Measurements from ENCODE around the gene SFI1. TPM values are rescaled to one million over a fixed set of nuclear protein-coding genes. Genes with fewer than 3 reads are reported as not detected.

The SFI1 gene
- total RNA-seq, 2 experiments from 2014 or later: 281 to 291 TPM

GRCh38 chr22:31647523-31648320 is 151.4 kb downstream of the SFI1 start:
- Histone ChIP-seq H3K36me3 (ENCODE audit: insufficient read depth, low read length) (peaks cover 45% of the 10 kb centered on the region), H3K27ac (ENCODE audit: low read depth in 1 of 2, low read length in 2 of 2) (no peak overlapping the region), H3K9me3 (ENCODE audit: control insufficient read depth in 1 of 2, insufficient read depth in 1 of 2, low read length in 2 of 2) (no peaks in the 10 kb centered on the region), H3K4me1 (ENCODE audit: insufficient read depth, low read length) (peaks cover 4% of the 10 kb centered on the region), H3K27me3 (ENCODE audit: control insufficient read depth in 1 of 2, insufficient read depth in 2 of 2, low read length in 2 of 2) (no peaks in the 10 kb centered on the region), H3K4me3 (ENCODE audit: low read length) (no peak overlapping the region)
- Mint-ChIP-seq H3K4me3 (no peak overlapping the region), H3K9me3 (no peaks in the 10 kb centered on the region), H3K36me3 (ENCODE audit: low read depth) (peaks cover 60% of the 10 kb centered on the region), H3K27ac (no peak overlapping the region), H3K27me3 (no peaks in the 10 kb centered on the region), H3K4me1 (ENCODE audit: low read depth) (no peaks in the 10 kb centered on the region)
- ATAC-seq (ENCODE audit: poor library complexity) (no peak), DNase-seq (no peak)
- ChIA-PET POLR2A (no interaction called here), CTCF (no interaction called here)
- TF ChIP-seq CTCF (IDR thresholded peaks at IDR 0.05): no peak
- intact Hi-C loops (cut with DNase I, micrococcal nuclease): no loop called here

GRCh38 chr22:31650391-31650790 is 154.1 kb downstream of the SFI1 start:
- Histone ChIP-seq H3K27me3 (ENCODE audit: control insufficient read depth in 1 of 2, insufficient read depth in 2 of 2, low read length in 2 of 2) (no peaks in the 10 kb centered on the region), H3K4me3 (ENCODE audit: low read length) (no peak overlapping the region), H3K4me1 (ENCODE audit: insufficient read depth, low read length) (peaks cover 11% of the 10 kb centered on the region), H3K27ac (ENCODE audit: low read depth in 1 of 2, low read length in 2 of 2) (no peak overlapping the region), H3K36me3 (ENCODE audit: insufficient read depth, low read length) (peaks cover 44% of the 10 kb centered on the region), H3K9me3 (ENCODE audit: control insufficient read depth in 1 of 2, insufficient read depth in 1 of 2, low read length in 2 of 2) (no peaks in the 10 kb centered on the region)
- ChIA-PET CTCF (no interaction called here), POLR2A (no interaction called here)
- H3K36me3 Mint-ChIP-seq (ENCODE audit: low read depth): peaks cover 55% of the 10 kb centered on the region
- peaks cover 15% of the 10 kb centered on the region for H3K4me1 Mint-ChIP-seq (ENCODE audit: low read depth)
- no peaks in the 10 kb centered on the region for H3K27me3 Mint-ChIP-seq
- DNase-seq (no peak), ATAC-seq (ENCODE audit: poor library complexity) (no peak)
- no peak overlapping the region for H3K4me3 Mint-ChIP-seq
- intact Hi-C loops (cut with DNase I, micrococcal nuclease): no loop called here
- TF ChIP-seq CTCF (IDR thresholded peaks at IDR 0.05): no peak
- H3K27ac Mint-ChIP-seq: no peak overlapping the region
- no peaks in the 10 kb centered on the region for H3K9me3 Mint-ChIP-seq

GRCh38 chr22:31651664-31652063 is 155.3 kb downstream of the SFI1 start:
- no peak overlapping the region for H3K27ac Mint-ChIP-seq
- H3K27ac ChIP-seq (ENCODE audit: low read depth in 1 of 2, low read length in 2 of 2): no peak overlapping the region
- H3K4me3 Mint-ChIP-seq: no peak overlapping the region
- peaks cover 8% of the 10 kb centered on the region for H3K4me1 ChIP-seq (ENCODE audit: insufficient read depth, low read length)
- H3K27me3 ChIP-seq (ENCODE audit: control insufficient read depth in 1 of 2, insufficient read depth in 2 of 2, low read length in 2 of 2): no peaks in the 10 kb centered on the region
- peaks cover 36% of the 10 kb centered on the region for H3K36me3 ChIP-seq (ENCODE audit: insufficient read depth, low read length)
- ATAC-seq (ENCODE audit: poor library complexity) (no peak), DNase-seq (no peak)
- intact Hi-C loops (cut with DNase I, micrococcal nuclease): no loop called here
- H3K4me1 Mint-ChIP-seq (ENCODE audit: low read depth): peaks cover 15% of the 10 kb centered on the region
- CTCF ChIA-PET: no interaction called here
- peaks cover 46% of the 10 kb centered on the region for H3K36me3 Mint-ChIP-seq (ENCODE audit: low read depth)
- no peak overlapping the region for H3K4me3 ChIP-seq (ENCODE audit: low read length)
- H3K9me3 ChIP-seq (ENCODE audit: control insufficient read depth in 1 of 2, insufficient read depth in 1 of 2, low read length in 2 of 2): no peaks in the 10 kb centered on the region
- TF ChIP-seq CTCF (IDR thresholded peaks at IDR 0.05): no peak
- H3K9me3 Mint-ChIP-seq: no peaks in the 10 kb centered on the region
- H3K27me3 Mint-ChIP-seq: no peaks in the 10 kb centered on the region
- POLR2A ChIA-PET: no interaction called here

Measured in CD4-positive, alpha-beta T cell (primary cell).